Calu3 (cell line): Measurements from ENCODE around the gene ANKRD66. TPM values are rescaled to one million over a fixed set of nuclear protein-coding genes. Genes with fewer than 3 reads are reported as not detected.
"Not testable (repeated sequence)": the region's sequence is repeated elsewhere in the genome, so short reads cannot be mapped to it uniquely, and the experiment has no call there.

Experiments used
- BruUV-seq: library from RNA; stranded (reverse); fragments of 400-500 nt; replicated peaks from 2 replicates; lab custom pipeline; 2021; lab: Mats Ljungman, UMichigan
- CTCF ChIA-PET: fragments of 300-600 bp; sonication (Branson Sonifier 250); formaldehyde crosslinking; loops from one replicate; lab custom pipeline; 2022; ENCODE audit warnings: antibody characterized with exemption; lab: Charles Lee
- DNase-seq: peaks from one replicate; pipeline ENCODE4 v3.0.0; 2022
- H3K27ac Mint-ChIP-seq: one replicate; pipeline ENCODE4 v1.8.0; 2022; ENCODE audit warnings: mixed read lengths; ENCODE audit not compliant: unreplicated experiment
- H3K27me3 Mint-ChIP-seq: one replicate; pipeline ENCODE4 v1.8.0; 2022; ENCODE audit warnings: mixed read lengths; ENCODE audit not compliant: unreplicated experiment
- H3K36me3 Mint-ChIP-seq: one replicate; pipeline ENCODE4 v1.8.0; 2022; ENCODE audit warnings: mild to moderate bottlenecking, moderate library complexity, mixed read lengths; ENCODE audit not compliant: insufficient read depth, unreplicated experiment
- H3K4me1 Mint-ChIP-seq: one replicate; pipeline ENCODE4 v1.8.0; 2022; ENCODE audit warnings: mild to moderate bottlenecking, low read depth, mixed read lengths; ENCODE audit not compliant: unreplicated experiment
- H3K4me3 Mint-ChIP-seq: one replicate; pipeline ENCODE4 v1.8.0; 2022; ENCODE audit warnings: mild to moderate bottlenecking, low read depth, moderate library complexity, mixed read lengths; ENCODE audit not compliant: unreplicated experiment
- H3K9me3 Mint-ChIP-seq: one replicate; pipeline ENCODE4 v1.8.0; 2022; ENCODE audit warnings: low read depth, mixed read lengths; ENCODE audit not compliant: unreplicated experiment
- CTCF ChIP-seq: fragments of 200-600 bp; IDR thresholded peaks from one replicate; pipeline ENCODE4 v1.8.0; 2022; ENCODE audit warnings: antibody characterized with exemption; ENCODE audit not compliant: unreplicated experiment
- intact Hi-C: fragments of 100-400 bp; cut with micrococcal nuclease; formaldehyde crosslinking; loops from one replicate; pipeline ENCODE4 v1.10.0; 2022; ENCODE audit not compliant: unreplicated experiment
- total RNA-seq: library from RNA; stranded (reverse); gene quantifications from 2 replicates; pipeline ENCODE4 v1.2.3, GENCODE V29; 2022

ANKRD66 gene
- total RNA-seq, 1 experiment from 2014 or later = not detected

- CTCF ChIA-PET = no interaction called here
Measured at GRCh38 chr6:46764961-46765360, 18.2 kb downstream of the ANKRD66 start.

GRCh38 chr6:46772016-46772415 is 25.3 kb downstream of the ANKRD66 start:
- no peaks in the 10 kb centered on the region for H3K36me3 Mint-ChIP-seq
- no peak for DNase-seq
- CTCF ChIA-PET = no interaction called here
- no peaks in the 10 kb centered on the region for H3K4me1 Mint-ChIP-seq
- H3K27ac Mint-ChIP-seq = no peak overlapping the region
- intact Hi-C loops = no loop called here
- H3K4me3 Mint-ChIP-seq = no peak overlapping the region
- no peaks in the 10 kb centered on the region for H3K27me3 Mint-ChIP-seq
- TF ChIP-seq CTCF = no peak
- no TSS peak for BruUV-seq
- H3K9me3 Mint-ChIP-seq = no peaks in the 10 kb centered on the region

More at GRCh38 chr6:46764961-46765360, 18.2 kb downstream of the ANKRD66 start:
- no peaks in the 10 kb centered on the region for H3K27me3 Mint-ChIP-seq
- no peaks in the 10 kb centered on the region for H3K36me3 Mint-ChIP-seq
- intact Hi-C loops = no loop called here
- H3K9me3 Mint-ChIP-seq = peaks cover 3% of the 10 kb centered on the region
- H3K4me1 Mint-ChIP-seq = no peaks in the 10 kb centered on the region
- no peak overlapping the region for H3K27ac Mint-ChIP-seq
- H3K4me3 Mint-ChIP-seq = no peak overlapping the region
- no TSS peak for BruUV-seq
- no peak for TF ChIP-seq CTCF
- DNase-seq = no peak

GRCh38 chr6:46772762-46773161 is 26.0 kb downstream of the ANKRD66 start:
- Mint-ChIP-seq H3K27me3 (no peaks in the 10 kb centered on the region), H3K9me3 (no peaks in the 10 kb centered on the region), H3K4me3 (no peak overlapping the region), H3K36me3 (no peaks in the 10 kb centered on the region), H3K4me1 (no peaks in the 10 kb centered on the region), H3K27ac (no peak overlapping the region)
- DNase-seq = no peak
- intact Hi-C loops = no loop called here
- CTCF ChIA-PET = interaction anchor here (0.7 kb wide), 1 partner anchor 54 kb away, joined by 4 read pairs; no protein-coding TSS in a partner anchor
- no TSS peak for BruUV-seq
- TF ChIP-seq CTCF = no peak

GRCh38 chr6:46773201-46773855 is 26.6 kb downstream of the ANKRD66 start:
- Mint-ChIP-seq H3K9me3 (no peaks in the 10 kb centered on the region), H3K27me3 (no peaks in the 10 kb centered on the region), H3K36me3 (no peaks in the 10 kb centered on the region), H3K27ac (no peak overlapping the region), H3K4me1 (no peaks in the 10 kb centered on the region), H3K4me3 (no peak overlapping the region)
- no TSS peak for BruUV-seq
- no peak for DNase-seq
- CTCF ChIA-PET = interaction anchor here (0.7 kb wide), 1 partner anchor 54 kb away, joined by 4 read pairs; no protein-coding TSS in a partner anchor
- intact Hi-C loops = no loop called here
- no peak for TF ChIP-seq CTCF

- CTCF ChIA-PET = interaction anchor here (0.6 kb wide), 1 partner anchor 1664 kb away, joined by 3 read pairs; no protein-coding TSS in a partner anchor
- BruUV-seq = not testable (repeated sequence)
Measured at GRCh38 chr6:46774736-46775135, 28.0 kb downstream of the ANKRD66 start.

More at GRCh38 chr6:46774736-46775135, 28.0 kb downstream of the ANKRD66 start:
- H3K27ac Mint-ChIP-seq, H3K36me3 Mint-ChIP-seq, H3K4me3 Mint-ChIP-seq, H3K4me1 Mint-ChIP-seq, intact Hi-C loops, H3K27me3 Mint-ChIP-seq, H3K9me3 Mint-ChIP-seq, DNase-seq: not testable (repeated sequence)
